ENCODE measurements around the gene YES1. TPM values are rescaled to one million over a fixed set of nuclear protein-coding genes. Genes with fewer than 3 reads are reported as not detected.

Gene YES1
- total and polyA plus RNA-seq, 2 of the 13 experiments (the other 11 are each of a cell fraction or from before 2014, with no cell fraction given) = 17.2 to 70.8 TPM

GRCh38 chr18:731185-731584, 80.9 kb downstream of the YES1 start:
- intact Hi-C loops (cut with micrococcal nuclease; ENCODE audit: unreplicated experiment) = loop anchor here (2.0 kb wide), 1 partner anchor 106 kb away; no protein-coding TSS in a partner anchor
- Histone ChIP-seq H3K9ac (ENCODE audit: insufficient read depth, low read depth, low read length) (no peak overlapping the region), H4K20me1 (ENCODE audit: insufficient read depth, low read length) (no peaks in the 10 kb centered on the region), H3K4me1 (ENCODE audit: insufficient read depth, low read length) (no peaks in the 10 kb centered on the region), H3K27me3 (ENCODE audit: control insufficient read depth in 1 of 2, insufficient read depth in 2 of 2, low read length in 2 of 2) (no peaks in the 10 kb centered on the region), H3K36me3 (replicated peaks in 1 of 2; ENCODE audit: control insufficient read depth in 1 of 2, insufficient read depth in 2 of 2, low read length in 2 of 2) (peaks cover 4 to 18% of the 10 kb centered on the region in 2 experiments; a peak in 4 of 5 replicates), H3K4me2 (ENCODE audit: low read depth, low read length) (no peak overlapping the region), H3K27ac (ENCODE audit: extremely low read length, insufficient read depth, low read length) (no peak overlapping the region), H3K9me3 (ENCODE audit: low read length) (no peaks in the 10 kb centered on the region), H3K79me2 (ENCODE audit: insufficient read depth, low read length) (no peaks in the 10 kb centered on the region), H2AFZ (ENCODE audit: low read length) (no peak overlapping the region), H3K4me3 (replicated peaks in 1 of 3; ENCODE audit: insufficient read depth in 1 of 3, low read depth in 2 of 3, low read length in 3 of 3) (no peak overlapping the region)
- DNase-seq (ENCODE audit: low spot score) (no peak), ATAC-seq (no peak), FAIRE-seq (no peak)
- POLR2A ChIA-PET = no interaction called here
- BruUV-seq (replicated peaks) = no TSS peak
- CTCF ChIA-PET (ENCODE audit: low intra/inter-chr PET ratio, low total read pairs) = no interaction called here
- in situ Hi-C loops (cut with HindIII; ENCODE audit: extremely low pct_ligation_motif_present, low pct_unique_long_range_greater_than_20kb) = no loop called here
- TF ChIP-seq TMF1 (CRISPR knock-in tag; IDR thresholded peaks at IDR 0.05; ENCODE audit: low read depth) (no peak), TOE1 (CRISPR knock-in tag; IDR thresholded peaks at IDR 0.05) (no peak), MED8 (CRISPR knock-in tag; IDR thresholded peaks at IDR 0.05; ENCODE audit: insufficient replicate concordance) (no peak), NR3C1 (CRISPR knock-in tag; IDR thresholded peaks at IDR 0.05) (no peak), ZSCAN31 (CRISPR knock-in tag; IDR thresholded peaks at IDR 0.05; ENCODE audit: low read depth) (no peak), SCMH1 (CRISPR knock-in tag; IDR thresholded peaks at IDR 0.05; ENCODE audit: borderline replicate concordance) (no peak), KLF12 (CRISPR knock-in tag; IDR thresholded peaks at IDR 0.05; ENCODE audit: borderline replicate concordance) (no peak)

GRCh38 chr18:730692-731091, 81.3 kb downstream of the YES1 start:
- Histone ChIP-seq H3K4me3 (replicated peaks in 1 of 3; ENCODE audit: insufficient read depth in 1 of 3, low read depth in 2 of 3, low read length in 3 of 3) (no peak overlapping the region), H3K9ac (ENCODE audit: insufficient read depth, low read depth, low read length) (no peak overlapping the region), H3K4me2 (ENCODE audit: low read depth, low read length) (no peak overlapping the region), H3K9me3 (ENCODE audit: low read length) (no peaks in the 10 kb centered on the region), H2AFZ (ENCODE audit: low read length) (no peak overlapping the region), H3K4me1 (ENCODE audit: insufficient read depth, low read length) (no peaks in the 10 kb centered on the region), H3K27me3 (ENCODE audit: control insufficient read depth in 1 of 2, insufficient read depth in 2 of 2, low read length in 2 of 2) (no peaks in the 10 kb centered on the region), H3K36me3 (replicated peaks in 1 of 2; ENCODE audit: control insufficient read depth in 1 of 2, insufficient read depth in 2 of 2, low read length in 2 of 2) (peaks cover 4 to 13% of the 10 kb centered on the region in 2 experiments; a peak in 4 of 5 replicates), H3K27ac (ENCODE audit: extremely low read length, insufficient read depth, low read length) (no peak overlapping the region), H4K20me1 (ENCODE audit: insufficient read depth, low read length) (no peaks in the 10 kb centered on the region), H3K79me2 (ENCODE audit: insufficient read depth, low read length) (no peaks in the 10 kb centered on the region)
- no peak for FAIRE-seq
- DNase-seq (ENCODE audit: low spot score) = no peak
- no TSS peak for BruUV-seq (replicated peaks)
- intact Hi-C loops (cut with micrococcal nuclease; ENCODE audit: unreplicated experiment) = loop anchor here (2.0 kb wide), 1 partner anchor 106 kb away; no protein-coding TSS in a partner anchor
- no peak for ATAC-seq
- POLR2A ChIA-PET = no interaction called here
- CTCF ChIA-PET (ENCODE audit: low intra/inter-chr PET ratio, low total read pairs) = interaction anchor here (0.7 to 1.5 kb wide), 2 partner anchors 18 to 65 kb away, joined by 3 to 6 read pairs; partner anchors contain the start of gene ENOSF1
- in situ Hi-C loops (cut with HindIII; ENCODE audit: extremely low pct_ligation_motif_present, low pct_unique_long_range_greater_than_20kb) = no loop called here
- TF ChIP-seq ZNF468 (CRISPR knock-in tag; IDR thresholded peaks at IDR 0.05) = no peak
- TF ChIP-seq ARNTL (CRISPR knock-in tag; IDR thresholded peaks at IDR 0.05) = no peak
- no peak for TF ChIP-seq ARID4A (CRISPR knock-in tag; IDR thresholded peaks at IDR 0.05; ENCODE audit: borderline replicate concordance)
- no peak for TF ChIP-seq CREBL2 (CRISPR knock-in tag; IDR thresholded peaks at IDR 0.05; ENCODE audit: borderline replicate concordance)
- no peak for TF ChIP-seq DMTF1 (CRISPR knock-in tag; IDR thresholded peaks at IDR 0.05)
- TF ChIP-seq ZNF83 (CRISPR knock-in tag; IDR thresholded peaks at IDR 0.05; ENCODE audit: borderline replicate concordance) = no peak

All from HepG2 (cell line).